Neural cell (in vitro differentiated cells): ENCODE results near the gene FAM110A. TPM values are rescaled to one million over a fixed set of nuclear protein-coding genes. Genes with fewer than 3 reads are reported as not detected.

Experiments used
- H2AFZ ChIP-seq: fragments of 200-600, 300-800 bp; sonication (generic), shearing (Covaris generic); 2 replicates; pipeline ENCODE4 v1.6.0; 2014; ENCODE audit warnings: low read depth, mild to moderate bottlenecking, antibody characterized with exemption, low read length, moderate library complexity
- H3F3A ChIP-seq: fragments of 200-600 bp; shearing (Covaris generic); 2 replicates; pipeline ENCODE4 v1.6.1; 2016; ENCODE audit warnings: mild to moderate bottlenecking, moderate library complexity, mixed read lengths, antibody characterized with exemption, low read length; ENCODE audit not compliant: insufficient read depth, poor library complexity, severe bottlenecking
- H3K27ac ChIP-seq: fragments of 200-600, 300-800 bp; sonication (generic), shearing (Covaris generic); 2 replicates; pipeline ENCODE4 v1.5.1; 2014; ENCODE audit warnings: mild to moderate bottlenecking, low read length, moderate library complexity
- H3K27me3 ChIP-seq: fragments of 300-800, 200-600 bp; sonication (generic), shearing (Covaris generic); 2 replicates; pipeline ENCODE4 v1.6.0; 2014; ENCODE audit warnings: mild to moderate bottlenecking, low read depth, low read length, moderate library complexity; ENCODE audit not compliant: insufficient read depth
- H3K36me3 ChIP-seq: fragments of 300-800, 200-600 bp; sonication (generic), shearing (Covaris generic); 2 replicates; pipeline ENCODE4 v1.5.1; 2014; ENCODE audit warnings: mild to moderate bottlenecking, antibody characterized with exemption, low read length, moderate library complexity; ENCODE audit not compliant: insufficient read depth
- H3K4me2 ChIP-seq: fragments of 300-800, 200-600 bp; sonication (generic), shearing (Covaris generic); 2 replicates; pipeline ENCODE4 v1.6.0; 2014; ENCODE audit warnings: mild to moderate bottlenecking, low read length
- H3K4me3 ChIP-seq: fragments of 300-800, 200-600 bp; sonication (generic), shearing (Covaris generic); 2 replicates; pipeline ENCODE4 v1.5.1; 2014; ENCODE audit warnings: mild to moderate bottlenecking, low read length, moderate library complexity
- H3K79me2 ChIP-seq: fragments of 200-600 bp; shearing (Covaris generic); replicated peaks from 2 replicates; pipeline ENCODE4 v1.6.0; 2014; ENCODE audit warnings: mild to moderate bottlenecking, low read length, moderate library complexity; ENCODE audit not compliant: insufficient read depth
- H3K9ac ChIP-seq: fragments of 300-800, 200-600 bp; sonication (generic), shearing (Covaris generic); 2 replicates; pipeline ENCODE4 v1.6.1; 2016; ENCODE audit warnings: mild to moderate bottlenecking, low read length, mixed read lengths
- H3K9me2 ChIP-seq: fragments of 200-600 bp; shearing (Covaris generic); 2 replicates; pipeline ENCODE4 v1.6.1; 2016; ENCODE audit warnings: mild to moderate bottlenecking, low read length, mixed read lengths; ENCODE audit not compliant: insufficient read depth
- H3K9me3 ChIP-seq: fragments of 200-600, 300-800 bp; sonication (generic), shearing (Covaris generic); 2 replicates; pipeline ENCODE4 v1.6.1; 2016; ENCODE audit warnings: mild to moderate bottlenecking, mixed run types, low read length, moderate library complexity, mixed read lengths
- H4K20me1 ChIP-seq: fragments of 200-600 bp; shearing (Covaris generic); 2 replicates; pipeline ENCODE4 v1.6.1; 2016; ENCODE audit warnings: mild to moderate bottlenecking, mixed run types; ENCODE audit not compliant: insufficient read depth
- CTCF ChIP-seq: fragments of 450-650 bp; IDR thresholded peaks from 2 replicates; pipeline ENCODE4 v1.5.1; 2014; ENCODE audit warnings: antibody characterized with exemption, mild to moderate bottlenecking, moderate library complexity; ENCODE audit not compliant: poor library complexity, severe bottlenecking
- EP300 ChIP-seq: fragments of 450-650 bp; conservative IDR thresholded peaks from 2 replicates; pipeline ENCODE4 v1.6.1; 2014; ENCODE audit warnings: antibody characterized with exemption, mild to moderate bottlenecking, moderate library complexity; ENCODE audit not compliant: poor library complexity, severe bottlenecking
- EZH2 ChIP-seq: fragments of 200-600, 300-800 bp; shearing (Covaris generic), sonication (generic); IDR thresholded peaks from 2 replicates; pipeline ENCODE4 v1.6.1; 2014; ENCODE audit warnings: antibody characterized with exemption, low read length, borderline replicate concordance, mild to moderate bottlenecking; ENCODE audit not compliant: insufficient read depth, poor library complexity, severe bottlenecking
- MXI1 ChIP-seq: fragments of 450-650 bp; conservative IDR thresholded peaks from 2 replicates; pipeline ENCODE4 v1.6.1; 2014; ENCODE audit warnings: antibody characterized with exemption, mild to moderate bottlenecking; ENCODE audit not compliant: poor library complexity, severe bottlenecking
- POLR2AphosphoS5 ChIP-seq: IDR thresholded peaks from 2 replicates; pipeline ENCODE4 v1.6.1; 2012
- RAD21 ChIP-seq: fragments of 450-650 bp; conservative IDR thresholded peaks from 2 replicates; pipeline ENCODE4 v1.6.1; 2014; ENCODE audit warnings: antibody characterized with exemption, mild to moderate bottlenecking, moderate library complexity
- REST ChIP-seq: IDR thresholded peaks from 2 replicates; pipeline ENCODE4 v1.6.1; 2012; ENCODE audit warnings: borderline replicate concordance
- SMC3 ChIP-seq: fragments of 450-650 bp; conservative IDR thresholded peaks from 2 replicates; pipeline ENCODE4 v1.6.1; 2014; ENCODE audit warnings: antibody characterized with exemption, mild to moderate bottlenecking, moderate library complexity; ENCODE audit not compliant: poor library complexity
- TAF1 ChIP-seq: IDR thresholded peaks from 2 replicates; pipeline ENCODE4 v1.6.1; 2012; ENCODE audit warnings: low read depth
- polyA plus RNA-seq: library from polyadenylated mRNA; depleted of rRNA; stranded (reverse); fragments of >200 nt; gene quantifications from 2 replicates; pipeline ENCODE4 v1.2.3, GENCODE V29; 2014

FAM110A gene
- polyA plus RNA-seq, 1 donor from 2014 or later = 5.8 TPM

GRCh38 chr20:887137-887536 lies 53.6 kb downstream of the FAM110A start:
- H3K9me3 ChIP-seq = no peaks in the 10 kb centered on the region
- H4K20me1 ChIP-seq = no peaks in the 10 kb centered on the region
- H3F3A ChIP-seq = no peaks in the 10 kb centered on the region
- H3K4me3 ChIP-seq = no peak overlapping the region
- H3K79me2 ChIP-seq = no peaks in the 10 kb centered on the region
- peaks cover 3% of the 10 kb centered on the region for H3K27me3 ChIP-seq
- no peak overlapping the region for H3K9ac ChIP-seq
- H3K9me2 ChIP-seq = no peaks in the 10 kb centered on the region
- no peak overlapping the region for H2AFZ ChIP-seq
- H3K36me3 ChIP-seq = no peaks in the 10 kb centered on the region
- H3K4me2 ChIP-seq = no peak overlapping the region
- TF ChIP-seq REST = no peak
- TF ChIP-seq EZH2 = no peak
- no peak for TF ChIP-seq EP300
- no peak for TF ChIP-seq POLR2AphosphoS5
- TF ChIP-seq RAD21 = no peak
- TF ChIP-seq MXI1 = no peak
- TF ChIP-seq CTCF = no peak
- TF ChIP-seq SMC3 = no peak
- no peak for TF ChIP-seq TAF1
- no peak overlapping the region for H3K27ac ChIP-seq

- Histone ChIP-seq H2AFZ (no peak overlapping the region), H3K27ac (no peak overlapping the region), H3K79me2 (no peaks in the 10 kb centered on the region), H3K9me2 (no peaks in the 10 kb centered on the region), H3K4me2 (no peak overlapping the region), H3K9ac (no peak overlapping the region), H3K9me3 (no peaks in the 10 kb centered on the region), H3F3A (no peaks in the 10 kb centered on the region), H3K4me3 (no peak overlapping the region), H3K27me3 (peaks cover 3% of the 10 kb centered on the region), H4K20me1 (no peaks in the 10 kb centered on the region), H3K36me3 (no peaks in the 10 kb centered on the region)
- TF ChIP-seq POLR2AphosphoS5 (no peak), SMC3 (no peak), REST (no peak), MXI1 (no peak), TAF1 (no peak), CTCF (no peak), EZH2 (no peak)
Observed at GRCh38 chr20:888057-888456, 54.5 kb downstream of the FAM110A start.
